DND-41 (cell line): ENCODE measurements around the gene STMN1.

Experiments used
- ATAC-seq: fragments of 200-7000 bp; cut with Tn5 transposase; 3 replicates; pipeline ENCODE4 v1.9.1; 2021; ENCODE audit warnings: low read depth; ENCODE audit not compliant: insufficient read depth
- DNase-seq: peaks from one replicate; pipeline ENCODE4 v3.0.0-alpha.2; 2020
- H2AFZ ChIP-seq: 2 replicates; pipeline ENCODE4 v1.6.0; 2012; ENCODE audit warnings: low read depth, low read length
- H3K27ac ChIP-seq: 2 replicates; pipeline ENCODE4 v1.5.1; 2012; ENCODE audit warnings: low read length, inconsistent platforms
- H3K27me3 ChIP-seq: fragments of 200-600 bp; sonication (generic); 2 replicates; pipeline ENCODE4 v1.6.0; 2012; ENCODE audit warnings: low read length, mild to moderate bottlenecking, inconsistent platforms; ENCODE audit not compliant: insufficient read depth, poor library complexity
- H3K36me3 ChIP-seq: 2 replicates; pipeline ENCODE4 v1.5.1; 2012; ENCODE audit warnings: low read length, inconsistent platforms; ENCODE audit not compliant: insufficient read depth
- H3K4me1 ChIP-seq: 2 replicates; pipeline ENCODE4 v1.5.1; 2012; ENCODE audit warnings: mild to moderate bottlenecking, low read length; ENCODE audit not compliant: insufficient read depth
- H3K4me2 ChIP-seq: 2 replicates; pipeline ENCODE4 v1.6.0; 2012; ENCODE audit warnings: mild to moderate bottlenecking, moderate library complexity, low read length, inconsistent platforms; ENCODE audit not compliant: insufficient read depth
- H3K4me3 ChIP-seq, 2 experiments: fragments of 200-600 bp in 1 of 2; shearing (Covaris generic) in 1 of 2; 2 replicates each; pipeline ENCODE4 v1.5.1; 2012 to 2016; ENCODE audit warnings: inconsistent platforms in 2 of 2, low read length in 2 of 2, mild to moderate bottlenecking in 2 of 2, low read depth in 1 of 2, moderate library complexity in 1 of 2
- H3K79me2 ChIP-seq: 2 replicates; pipeline ENCODE4 v1.6.0; 2012; ENCODE audit warnings: low read length, inconsistent platforms; ENCODE audit not compliant: insufficient read depth
- H3K9ac ChIP-seq: 2 replicates; pipeline ENCODE4 v1.6.0; 2012; ENCODE audit warnings: low read depth, mild to moderate bottlenecking, inconsistent platforms, low read length, moderate library complexity
- H3K9me3 ChIP-seq: 2 replicates; pipeline ENCODE4 v1.5.1; 2012; ENCODE audit warnings: low read length, moderate library complexity, mild to moderate bottlenecking, inconsistent platforms; ENCODE audit not compliant: insufficient read depth, severe bottlenecking
- H4K20me1 ChIP-seq: 2 replicates; pipeline ENCODE4 v1.6.0; 2012; ENCODE audit warnings: low read length; ENCODE audit not compliant: insufficient read depth
- CTCF ChIP-seq: IDR thresholded peaks from 2 replicates; pipeline ENCODE4 v1.5.1; 2012; ENCODE audit warnings: borderline replicate concordance, low read length, moderate library complexity, mild to moderate bottlenecking; ENCODE audit not compliant: poor library complexity, severe bottlenecking; ENCODE audit errors: extremely low read depth
- EZH2 ChIP-seq: IDR thresholded peaks from 3 replicates; pipeline ENCODE4 v1.6.1; 2012; ENCODE audit warnings: borderline replicate concordance, low read depth, mild to moderate bottlenecking, moderate library complexity, low read length, inconsistent platforms; ENCODE audit not compliant: severe bottlenecking

Gene STMN1

GRCh38 chr1:25917996-25918395 lies 11.8 kb upstream of the STMN1 start:
- Histone ChIP-seq H3K79me2 (no peaks in the 10 kb centered on the region), H3K4me3 (no peak overlapping the region), H4K20me1 (no peaks in the 10 kb centered on the region), H3K27me3 (peaks cover 12% of the 10 kb centered on the region), H3K9ac (no peak overlapping the region), H2AFZ (no peak overlapping the region), H3K4me1 (peaks cover 24% of the 10 kb centered on the region), H3K36me3 (no peaks in the 10 kb centered on the region), H3K27ac (peak overlapping the region; percentile 58), H3K9me3 (no peaks in the 10 kb centered on the region), H3K4me2 (peak overlapping the region; percentile 41)
- ATAC-seq (peak; percentile 76), DNase-seq (peak; percentile 61)
- no peak for TF ChIP-seq EZH2

GRCh38 chr1:25916460-25916859 lies 10.2 kb upstream of the STMN1 start:
- ATAC-seq: no peak

GRCh38 chr1:25914074-25914995 lies 8.1 kb upstream of the STMN1 start:
- H4K20me1 ChIP-seq: no peaks in the 10 kb centered on the region
- no peak for DNase-seq
- no peak overlapping the region for H3K4me2 ChIP-seq
- no peaks in the 10 kb centered on the region for H3K79me2 ChIP-seq
- TF ChIP-seq CTCF (no peak), EZH2 (no peak)
- H3K9me3 ChIP-seq: no peaks in the 10 kb centered on the region
- no peak overlapping the region for H3K27ac ChIP-seq
- H2AFZ ChIP-seq: no peak overlapping the region
- no peaks in the 10 kb centered on the region for H3K36me3 ChIP-seq
- no peak for ATAC-seq
- no peaks in the 10 kb centered on the region for H3K27me3 ChIP-seq
- no peak overlapping the region for H3K4me3 ChIP-seq
- no peak overlapping the region for H3K9ac ChIP-seq
- peaks cover 14% of the 10 kb centered on the region for H3K4me1 ChIP-seq

More at GRCh38 chr1:25916460-25916859, 10.2 kb upstream of the STMN1 start:
- Histone ChIP-seq H3K36me3 (no peaks in the 10 kb centered on the region), H3K4me3 (no peak overlapping the region), H3K79me2 (no peaks in the 10 kb centered on the region), H3K27me3 (no peaks in the 10 kb centered on the region), H3K4me2 (no peak overlapping the region), H2AFZ (no peak overlapping the region), H4K20me1 (no peaks in the 10 kb centered on the region), H3K27ac (no peak overlapping the region), H3K9ac (no peak overlapping the region), H3K4me1 (peaks cover 14% of the 10 kb centered on the region), H3K9me3 (no peaks in the 10 kb centered on the region)
- no peak for TF ChIP-seq EZH2
- no peak for TF ChIP-seq CTCF
- no peak for DNase-seq

- Histone ChIP-seq H3K4me2 (no peak overlapping the region), H3K36me3 (no peaks in the 10 kb centered on the region), H3K4me1 (peaks cover 8% of the 10 kb centered on the region), H2AFZ (no peak overlapping the region), H3K4me3 (no peak overlapping the region), H3K9me3 (no peaks in the 10 kb centered on the region), H3K27ac (no peak overlapping the region), H3K79me2 (no peaks in the 10 kb centered on the region), H3K27me3 (no peaks in the 10 kb centered on the region), H4K20me1 (no peaks in the 10 kb centered on the region), H3K9ac (no peak overlapping the region)
- ATAC-seq (no peak), DNase-seq (no peak)
- TF ChIP-seq CTCF: no peak
- no peak for TF ChIP-seq EZH2
Measured at GRCh38 chr1:25913206-25913605, 7.0 kb upstream of the STMN1 start.
